ENCODE data around the gene CDS1.
"Not testable (repeated sequence)": the region's sequence is repeated elsewhere in the genome, so short reads cannot be mapped to it uniquely, and the experiment has no call there.

CDS1 gene

GRCh38 chr4:84582988-84583875 lies at the start of gene CDS1:
TSS of gene CDS1 (plus strand) at chr4:84583127. CDS start at chr4:84583402, 275 bp downstream.
- no peak for DNase-seq

GRCh38 chr4:84535901-84536300 lies 47.0 kb upstream of the CDS1 start:
- DNase-seq, result no peak

- DNase-seq, result no peak
These were observed 37.8 kb upstream of the CDS1 start for GRCh38 chr4:84545093-84545492.

- no peak for DNase-seq
These were observed 35.7 kb upstream of the CDS1 start for GRCh38 chr4:84547211-84547610.

- DNase-seq, result not testable (repeated sequence)
These were observed 33.7 kb upstream of the CDS1 start for GRCh38 chr4:84549191-84549590.

- no peak for DNase-seq
These were observed 20.8 kb upstream of the CDS1 start for GRCh38 chr4:84562156-84562555.

- no peak for DNase-seq
These were observed 19.9 kb upstream of the CDS1 start for GRCh38 chr4:84563002-84563401.

GRCh38 chr4:84565951-84566350 lies 17.0 kb upstream of the CDS1 start:
- no peak for DNase-seq

GRCh38 chr4:84568496-84568895 lies 14.4 kb upstream of the CDS1 start:
- DNase-seq, result no peak

- DNase-seq, result no peak
These were observed 13.9 kb upstream of the CDS1 start for GRCh38 chr4:84569009-84569408.

- no peak for DNase-seq
These were observed 9.4 kb upstream of the CDS1 start for GRCh38 chr4:84573385-84574068.

GRCh38 chr4:84574069-84574720 lies 8.7 kb upstream of the CDS1 start:
- DNase-seq, result no peak

GRCh38 chr4:84578540-84579402 lies 4.2 kb upstream of the CDS1 start:
- peak; percentile 4 to 29 for DNase-seq

- DNase-seq, result no peak
These were observed 3.5 kb upstream of the CDS1 start for GRCh38 chr4:84579403-84579776.

- no peak for DNase-seq
These were observed 482 bp upstream of the CDS1 start for GRCh38 chr4:84582302-84582987.

GRCh38 chr4:84583876-84584380 lies 1.0 kb downstream of the CDS1 start:
- DNase-seq, result no peak

GRCh38 chr4:84585251-84585650 lies 2.3 kb downstream of the CDS1 start:
- DNase-seq, result no peak

- no peak for DNase-seq
These were observed 11.8 kb downstream of the CDS1 start for GRCh38 chr4:84594724-84595123.

- no peak for DNase-seq
These were observed 13.9 kb downstream of the CDS1 start for GRCh38 chr4:84596826-84597225.

- no peak for DNase-seq
These were observed 14.5 kb downstream of the CDS1 start for GRCh38 chr4:84597450-84597849.

GRCh38 chr4:84606645-84607044 lies 23.7 kb downstream of the CDS1 start:
- DNase-seq, result no peak

GRCh38 chr4:84611531-84611930 lies 28.6 kb downstream of the CDS1 start:
- DNase-seq, result no peak

Data from AML-193 (cell line).